NT2/D1 (cell line): ENCODE measurements around the gene FAM234B.

ENCODE experiments used
- DNase-seq: peaks from one replicate; pipeline ENCODE4 v3.0.0-alpha.2; 2011; ENCODE audit warnings: low read depth, low spot score
- H3K27me3 ChIP-seq: 2 replicates; pipeline ENCODE4 v1.6.0; 2011; ENCODE audit warnings: mild to moderate bottlenecking; ENCODE audit not compliant: insufficient read length, insufficient read depth
- H3K36me3 ChIP-seq: 2 replicates; pipeline ENCODE4 v1.6.1; 2011; ENCODE audit warnings: mild to moderate bottlenecking, low read length, mixed read lengths; ENCODE audit not compliant: insufficient read depth, insufficient read length
- H3K4me1 ChIP-seq: 2 replicates; pipeline ENCODE4 v1.5.1; 2011; ENCODE audit not compliant: insufficient read depth, insufficient read length
- H3K4me3 ChIP-seq: 2 replicates; pipeline ENCODE4 v1.5.1; 2011; ENCODE audit warnings: low read depth; ENCODE audit not compliant: insufficient read length
- H3K9ac ChIP-seq: 2 replicates; pipeline ENCODE4 v1.6.0; 2011; ENCODE audit warnings: low read depth; ENCODE audit not compliant: insufficient read length
- H3K9me3 ChIP-seq: 2 replicates; pipeline ENCODE4 v1.5.1; 2011; ENCODE audit warnings: mild to moderate bottlenecking, low read length; ENCODE audit not compliant: insufficient read depth
- SUZ12 ChIP-seq: IDR thresholded peaks from 2 replicates; pipeline ENCODE4 v1.6.1; 2011; ENCODE audit not compliant: insufficient read length, insufficient read depth; ENCODE audit errors: extremely low read depth
- YY1 ChIP-seq: IDR thresholded peaks from 2 replicates; pipeline ENCODE4 v1.6.1; 2011; ENCODE audit not compliant: insufficient read length, insufficient read depth
- ZNF274 ChIP-seq: IDR thresholded peaks from 2 replicates; pipeline ENCODE4 v1.6.1; 2011; ENCODE audit warnings: mild to moderate bottlenecking, low read depth, low read length

FAM234B gene

DNA sequence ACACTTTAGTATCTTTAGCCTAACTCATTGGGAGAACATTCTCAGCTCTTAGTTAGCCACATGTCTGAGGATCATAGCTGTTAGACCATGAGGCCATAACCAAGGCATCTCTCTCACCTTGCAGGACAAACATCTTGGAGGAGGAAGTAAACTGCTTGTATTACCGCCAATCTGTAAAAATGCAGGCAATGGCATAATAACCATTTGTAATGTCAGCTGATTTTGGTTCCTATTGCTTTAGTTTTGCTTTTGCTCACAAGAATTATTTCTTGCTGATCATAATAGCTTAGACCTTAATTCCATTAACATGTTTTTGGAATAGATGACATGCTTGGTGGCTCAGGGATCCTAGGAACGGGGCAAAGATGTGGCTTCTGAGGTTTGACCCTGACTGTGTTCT lies 75.6 kb downstream of the FAM234B start:
- no peaks in the 10 kb centered on the region for H3K9me3 ChIP-seq
- no peaks in the 10 kb centered on the region for H3K27me3 ChIP-seq
- DNase-seq: no peak
- no peak overlapping the region for H3K4me3 ChIP-seq
- no peak overlapping the region for H3K9ac ChIP-seq
- no peaks in the 10 kb centered on the region for H3K36me3 ChIP-seq
- peaks cover 5% of the 10 kb centered on the region for H3K4me1 ChIP-seq
- TF ChIP-seq ZNF274 (no peak), YY1 (no peak), SUZ12 (no peak)

DNA sequence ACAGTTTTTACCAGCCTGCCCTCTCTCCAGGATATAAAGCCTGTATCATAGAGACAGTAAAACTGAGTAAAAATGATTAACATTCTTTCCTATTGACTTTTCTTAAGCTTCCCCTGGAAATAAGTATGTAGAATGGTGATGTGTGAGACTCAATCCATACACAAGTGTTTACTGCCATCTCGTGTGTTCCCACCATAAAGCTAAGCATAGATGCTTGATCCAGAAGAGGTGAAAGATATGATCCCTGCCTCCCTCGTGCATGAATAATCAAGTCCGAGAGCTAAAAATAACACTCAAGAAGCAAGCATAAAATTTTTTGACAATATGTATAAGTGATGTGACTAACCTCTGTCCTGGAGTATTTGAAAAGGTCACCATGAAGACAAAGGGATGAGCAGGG lies 76.2 kb downstream of the FAM234B start:
- Histone ChIP-seq H3K4me1 (peaks cover 9% of the 10 kb centered on the region), H3K9me3 (no peaks in the 10 kb centered on the region), H3K4me3 (no peak overlapping the region), H3K27me3 (no peaks in the 10 kb centered on the region), H3K36me3 (no peaks in the 10 kb centered on the region), H3K9ac (no peak overlapping the region)
- no peak for DNase-seq
- TF ChIP-seq YY1: no peak
- no peak for TF ChIP-seq ZNF274
- TF ChIP-seq SUZ12: no peak

- Histone ChIP-seq H3K9me3 (no peaks in the 10 kb centered on the region), H3K27me3 (no peaks in the 10 kb centered on the region), H3K9ac (no peak overlapping the region), H3K4me1 (peaks cover 9% of the 10 kb centered on the region), H3K4me3 (no peak overlapping the region), H3K36me3 (no peaks in the 10 kb centered on the region)
- no peak for DNase-seq
- TF ChIP-seq ZNF274 (no peak), SUZ12 (no peak), YY1 (no peak)
Observed at GRCh38 chr12:13121568-13121967, 77.4 kb downstream of the FAM234B start.

- TF ChIP-seq YY1 (no peak), ZNF274 (no peak), SUZ12 (no peak)
- H3K27me3 ChIP-seq: no peaks in the 10 kb centered on the region
- no peak overlapping the region for H3K9ac ChIP-seq
- H3K36me3 ChIP-seq: no peaks in the 10 kb centered on the region
- H3K9me3 ChIP-seq: no peaks in the 10 kb centered on the region
- no peak overlapping the region for H3K4me3 ChIP-seq
- DNase-seq: peak; percentile 72
- H3K4me1 ChIP-seq: peaks cover 6% of the 10 kb centered on the region
Observed at GRCh38 chr12:13124656-13125505, 80.7 kb downstream of the FAM234B start.

GRCh38 chr12:13125996-13126395 lies 81.8 kb downstream of the FAM234B start:
- DNase-seq: no peak
- Histone ChIP-seq H3K9ac (no peak overlapping the region), H3K27me3 (no peaks in the 10 kb centered on the region), H3K36me3 (no peaks in the 10 kb centered on the region), H3K9me3 (no peaks in the 10 kb centered on the region), H3K4me1 (peaks cover 6% of the 10 kb centered on the region), H3K4me3 (no peak overlapping the region)
- TF ChIP-seq SUZ12 (no peak), ZNF274 (no peak), YY1 (no peak)

DNA sequence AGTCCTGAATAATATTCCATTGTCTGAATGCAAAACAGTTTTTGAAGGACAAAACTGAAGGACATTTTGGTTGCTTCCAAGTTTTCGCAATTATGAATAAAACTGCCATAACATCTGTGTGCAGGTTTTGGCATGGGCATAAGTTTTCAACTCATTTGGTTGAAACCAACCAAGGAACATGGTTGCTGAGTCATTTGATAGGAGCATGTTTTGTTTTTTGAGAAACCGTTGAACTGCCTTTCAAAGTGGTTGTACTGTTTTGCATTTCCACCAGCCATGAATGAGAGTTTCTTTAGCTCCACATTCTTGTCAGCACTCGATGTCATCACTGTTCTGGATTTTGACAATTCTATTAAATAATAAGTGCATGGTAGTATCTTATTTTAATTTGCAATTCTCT lies 82.3 kb downstream of the FAM234B start:
- TF ChIP-seq YY1: no peak
- no peak for TF ChIP-seq ZNF274
- no peak for TF ChIP-seq SUZ12
- H3K36me3 ChIP-seq: no peaks in the 10 kb centered on the region
- no peak overlapping the region for H3K4me3 ChIP-seq
- H3K27me3 ChIP-seq: no peaks in the 10 kb centered on the region
- no peaks in the 10 kb centered on the region for H3K9me3 ChIP-seq
- peaks cover 6% of the 10 kb centered on the region for H3K4me1 ChIP-seq
- no peak overlapping the region for H3K9ac ChIP-seq
- DNase-seq: no peak

- H3K9ac ChIP-seq: no peak overlapping the region
- H3K9me3 ChIP-seq: no peaks in the 10 kb centered on the region
- H3K27me3 ChIP-seq: no peaks in the 10 kb centered on the region
- no peak for DNase-seq
- no peak overlapping the region for H3K4me3 ChIP-seq
- no peaks in the 10 kb centered on the region for H3K36me3 ChIP-seq
- H3K4me1 ChIP-seq: peaks cover 6% of the 10 kb centered on the region
- TF ChIP-seq YY1 (no peak), SUZ12 (no peak), ZNF274 (no peak)
Observed at GRCh38 chr12:13127444-13127843, 83.3 kb downstream of the FAM234B start.

DNA sequence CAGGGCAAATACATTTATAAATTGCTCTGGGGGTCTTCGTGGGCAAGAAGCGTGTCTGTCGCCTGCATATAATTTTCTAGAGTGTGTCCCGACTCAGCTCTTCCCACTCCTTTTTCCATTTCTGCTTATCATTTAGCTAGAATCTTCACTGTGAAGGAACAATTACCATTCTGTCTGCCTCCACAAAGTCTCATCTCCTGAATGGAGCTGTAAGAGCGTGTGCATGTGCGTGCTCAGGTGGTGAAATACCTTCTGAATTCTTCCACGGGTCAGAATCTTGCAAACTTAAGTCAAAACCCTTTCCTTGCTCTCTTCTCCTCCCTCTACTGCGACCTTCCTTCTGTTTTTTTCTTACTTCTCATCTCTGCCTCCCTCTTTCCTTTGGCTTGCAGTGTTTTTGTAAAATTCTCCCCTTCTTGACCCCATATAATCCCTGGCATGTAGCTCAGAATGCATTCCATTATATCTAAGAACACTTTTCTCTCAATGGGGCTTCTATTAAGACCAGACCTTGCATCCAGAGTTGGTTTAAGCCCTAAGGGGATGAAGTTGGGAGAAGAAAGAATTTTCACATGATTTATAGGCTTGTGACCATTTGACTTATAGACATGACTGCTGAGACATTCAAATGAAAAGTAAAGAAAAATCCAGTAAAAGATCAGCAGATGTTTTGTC lies 84.2 kb downstream of the FAM234B start:
- Histone ChIP-seq H3K9me3 (no peaks in the 10 kb centered on the region), H3K27me3 (no peaks in the 10 kb centered on the region), H3K4me3 (no peak overlapping the region), H3K36me3 (no peaks in the 10 kb centered on the region), H3K4me1 (peaks cover 6% of the 10 kb centered on the region), H3K9ac (no peak overlapping the region)
- no peak for DNase-seq
- no peak for TF ChIP-seq SUZ12
- TF ChIP-seq ZNF274: no peak
- TF ChIP-seq YY1: no peak
